ENCODE measurements around the gene ARHGAP26.
"Not testable (repeated sequence)": the region's sequence is repeated elsewhere in the genome, so short reads cannot be mapped to it uniquely, and the experiment has no call there.

Gene ARHGAP26

GRCh38 chr5:143199843-143200242 is 429.7 kb downstream of the ARHGAP26 start:
- DNase-seq: no peak

GRCh38 chr5:143200781-143201398 is 430.7 kb downstream of the ARHGAP26 start:
- DNase-seq: peak; percentile 96

- DNase-seq: peak; percentile 27
Measured at GRCh38 chr5:143201589-143201988, 431.4 kb downstream of the ARHGAP26 start.

- not testable (repeated sequence) for DNase-seq
Measured at GRCh38 chr5:143203301-143203956, 433.3 kb downstream of the ARHGAP26 start.

DNA sequence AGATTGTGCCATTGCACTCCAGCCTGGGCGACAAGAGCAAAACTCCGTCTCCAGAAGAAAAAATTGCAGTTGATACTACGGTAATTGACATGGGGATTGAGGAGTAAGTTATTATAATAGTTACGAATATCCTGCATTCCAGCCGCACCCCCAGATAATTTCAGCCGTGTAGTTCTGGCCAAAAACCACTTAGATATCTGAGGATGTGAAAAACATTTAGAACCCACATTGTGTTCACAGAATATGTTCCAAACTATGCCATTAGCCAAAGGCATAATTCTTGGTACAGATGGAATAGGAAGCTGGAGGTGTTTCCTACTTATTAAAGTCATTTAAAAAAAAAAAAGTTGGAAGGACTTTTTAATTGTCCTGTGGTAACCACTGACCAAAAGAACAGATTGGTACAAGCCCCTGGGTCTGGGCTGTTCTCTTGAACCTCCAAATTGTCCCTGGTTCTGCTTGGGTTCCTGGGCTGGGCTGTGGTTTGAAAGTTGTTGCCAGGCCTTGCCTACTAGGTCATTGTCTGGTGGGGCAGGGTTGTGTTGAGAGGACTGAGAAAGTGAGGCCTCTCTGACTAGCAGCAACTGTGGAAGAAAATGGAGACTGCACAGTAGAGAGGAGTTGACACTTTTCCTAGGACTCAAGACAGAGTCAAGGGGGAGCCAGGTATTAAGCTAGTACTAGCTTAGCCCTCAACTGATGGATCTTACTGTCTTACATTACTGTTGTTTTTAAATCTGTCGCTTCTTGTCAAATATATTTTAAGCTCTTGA is 434.5 kb downstream of the ARHGAP26 start:
- DNase-seq: peak; percentile 90

DNA sequence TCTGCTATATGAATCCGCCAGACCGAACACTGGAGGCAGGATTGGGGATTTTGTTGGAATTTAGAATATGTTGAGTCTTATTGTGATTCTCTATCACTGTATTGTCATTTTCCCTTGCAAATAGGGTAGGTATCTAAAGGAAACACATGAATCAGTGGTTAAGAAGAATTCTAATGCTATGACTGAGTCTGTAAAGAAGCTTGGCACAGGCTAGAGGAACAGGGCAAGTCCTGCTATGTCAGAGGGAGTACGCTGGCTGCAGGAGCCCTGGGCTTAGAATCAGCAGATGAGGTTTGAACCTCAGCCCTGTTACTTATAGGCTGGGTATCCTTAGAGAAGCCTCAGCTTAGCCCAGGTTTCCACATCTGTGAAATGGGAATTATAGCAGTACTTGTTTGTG is 435.2 kb downstream of the ARHGAP26 start:
- peak; percentile 97 for DNase-seq

DNA sequence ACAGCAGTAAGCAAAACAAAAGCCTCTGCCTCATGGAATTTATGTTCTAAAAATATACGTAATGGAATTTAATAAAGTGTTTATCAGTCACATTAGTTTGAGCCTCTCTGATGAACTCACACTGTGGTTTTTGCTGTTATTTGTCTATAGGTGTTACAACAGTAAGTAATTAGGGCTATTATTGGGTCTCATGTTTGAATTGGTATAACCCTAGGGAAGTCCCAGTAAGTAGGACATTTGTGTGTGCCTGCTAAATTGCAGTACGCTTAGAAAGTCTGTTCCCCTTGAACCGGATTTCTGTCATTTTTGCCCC is 435.7 kb downstream of the ARHGAP26 start:
- DNase-seq: no peak

DNA sequence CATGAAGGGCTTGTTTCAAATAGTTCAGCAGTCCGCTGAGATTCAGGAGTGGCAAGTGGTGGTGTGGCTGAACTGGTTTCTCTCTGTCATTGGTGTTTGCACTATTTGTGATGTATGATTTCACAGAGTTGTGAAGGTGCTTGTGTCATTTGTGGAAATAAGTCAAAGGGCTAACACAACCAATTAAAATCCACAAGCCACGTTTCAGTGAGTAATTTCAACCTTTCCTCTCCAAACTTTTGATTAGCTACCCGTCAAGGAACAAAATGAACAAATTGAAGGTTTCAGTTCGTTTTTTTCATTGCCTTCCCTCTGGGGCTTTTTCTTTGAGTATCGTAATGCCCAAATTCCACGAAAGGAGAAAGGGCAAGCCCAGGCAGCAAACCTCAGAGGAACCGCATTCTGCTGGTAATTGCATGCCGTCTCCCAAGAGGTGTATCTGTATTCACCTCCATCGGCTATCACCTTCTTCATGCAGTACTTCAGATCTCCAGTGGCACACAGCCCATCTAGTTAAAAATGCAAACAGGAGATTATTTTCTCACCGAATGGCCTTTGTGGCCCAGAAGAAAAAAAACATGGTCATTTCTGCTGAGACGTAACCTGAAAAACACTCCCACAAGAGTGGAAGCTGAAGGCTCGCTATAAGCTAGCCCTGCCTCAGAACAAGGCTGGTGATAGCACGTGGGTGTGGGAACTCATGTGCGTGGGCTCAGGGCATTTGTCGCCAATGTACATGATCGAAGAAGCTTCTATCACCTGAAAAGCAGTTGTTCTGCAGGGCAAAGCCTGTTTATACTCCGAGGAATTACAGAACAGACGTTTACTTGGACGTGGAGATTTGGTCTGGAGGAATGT is 436.2 kb downstream of the ARHGAP26 start:
- no peak for DNase-seq

DNA sequence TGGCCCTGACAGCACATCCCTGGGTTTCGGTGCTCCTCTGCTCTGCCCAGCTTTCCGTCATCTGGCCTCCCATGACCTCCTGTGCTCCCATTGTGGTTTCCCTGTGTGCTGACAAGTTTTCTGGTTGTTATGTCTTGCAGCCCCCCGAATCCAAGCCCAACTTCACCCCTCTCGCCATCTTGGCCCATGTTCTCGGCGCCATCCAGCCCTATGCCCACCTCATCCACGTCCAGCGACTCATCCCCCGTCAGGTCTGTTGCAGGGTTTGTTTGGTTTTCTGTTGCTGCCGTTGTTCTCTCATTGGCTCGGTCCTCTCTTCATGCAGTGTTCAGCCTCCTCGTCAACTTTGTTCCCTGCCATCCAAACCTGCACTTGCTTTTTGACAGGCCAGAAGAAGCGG is 436.9 kb downstream of the ARHGAP26 start:
- no peak for DNase-seq

- no peak for DNase-seq
Measured at GRCh38 chr5:143207563-143208364, 437.6 kb downstream of the ARHGAP26 start.

- DNase-seq: no peak
Measured at GRCh38 chr5:143208365-143208641, 438.1 kb downstream of the ARHGAP26 start.

- DNase-seq: no peak
Measured at GRCh38 chr5:143208781-143209510, 438.8 kb downstream of the ARHGAP26 start.

DNA sequence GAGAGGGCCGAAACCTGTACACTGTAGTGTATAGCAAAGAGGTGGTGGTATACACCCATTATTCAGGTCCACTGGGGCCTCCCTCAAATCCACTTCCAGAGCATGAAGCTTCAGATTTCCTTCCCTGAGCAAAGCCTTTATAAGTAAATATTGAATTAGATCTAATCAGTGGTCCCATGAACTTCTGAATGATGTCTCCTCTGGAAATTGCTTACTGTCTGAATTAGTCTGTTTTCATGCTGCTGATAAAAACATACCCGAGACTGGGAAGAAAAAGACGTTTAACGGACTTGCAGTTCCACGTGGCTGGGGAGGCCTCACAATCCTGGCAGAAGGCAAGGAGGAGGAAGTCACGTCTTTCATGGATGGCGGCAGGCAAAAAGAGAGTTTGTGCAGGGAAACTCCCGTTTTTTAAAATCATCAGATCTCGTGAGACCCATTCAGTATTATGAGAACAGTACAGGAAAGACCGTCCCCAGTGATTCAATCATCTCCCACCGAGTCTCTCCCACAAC is 439.8 kb downstream of the ARHGAP26 start:
- DNase-seq: no peak

- DNase-seq: no peak
Measured at GRCh38 chr5:143210576-143210975, 440.4 kb downstream of the ARHGAP26 start.

GRCh38 chr5:143212261-143212660 is 442.1 kb downstream of the ARHGAP26 start:
- DNase-seq: no peak

DNA sequence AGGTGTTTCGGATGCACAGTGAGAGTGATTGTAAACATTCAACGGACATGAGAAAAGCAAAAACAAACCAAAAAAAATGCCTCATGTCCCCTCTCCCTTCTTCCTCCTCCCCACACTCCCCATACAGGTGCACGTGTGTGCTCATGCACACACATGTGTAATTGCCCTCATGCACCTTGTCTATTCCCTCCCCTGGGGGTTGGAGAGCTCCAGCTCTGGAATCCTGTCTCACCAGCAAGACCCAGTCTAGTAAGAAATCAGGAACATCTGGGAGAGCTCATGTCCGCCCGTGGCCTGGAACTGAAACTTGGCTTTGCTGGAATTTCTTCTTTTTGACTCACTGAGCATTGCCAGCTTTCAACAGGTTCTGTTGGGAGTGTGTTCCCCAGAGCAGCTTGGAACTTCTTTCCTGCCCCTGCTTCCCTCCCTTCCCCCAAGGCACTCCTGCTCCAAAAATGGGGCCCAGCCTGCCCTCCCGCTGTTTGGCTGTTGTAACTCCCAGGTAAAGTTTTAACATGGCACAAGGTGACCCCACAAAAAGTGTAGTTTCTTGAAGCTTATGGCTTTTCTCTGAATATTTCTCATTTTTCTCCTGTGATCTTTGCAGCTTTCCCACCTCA is 443.2 kb downstream of the ARHGAP26 start:
- no peak for DNase-seq

- DNase-seq: no peak
Measured at GRCh38 chr5:143213851-143214363, 443.7 kb downstream of the ARHGAP26 start.

- DNase-seq: no peak
Measured at GRCh38 chr5:143214458-143214857, 444.3 kb downstream of the ARHGAP26 start.

GRCh38 chr5:143214890-143215289 is 444.7 kb downstream of the ARHGAP26 start:
- DNase-seq: no peak

- no peak for DNase-seq
Measured at GRCh38 chr5:143215690-143216089, 445.5 kb downstream of the ARHGAP26 start.

GRCh38 chr5:143216211-143216610 is 446.0 kb downstream of the ARHGAP26 start:
- DNase-seq: no peak

All from NCI-H226 (cell line).